DMS 273 treated with DMSO at 0.1 percent for 48 hours (cell line): ENCODE measurements around the gene SERPINA4.

Experiments
- DNase-seq: peaks from one replicate; lab custom pipeline; 2025; lab: John Stamatoyannopoulos, UW

The SERPINA4 gene

GRCh38 chr14:94542811-94543440 is 18.3 kb upstream of the SERPINA4 start:
- DNase-seq: no peak

- no peak for DNase-seq
Measured at GRCh38 chr14:94543449-94544124, 17.7 kb upstream of the SERPINA4 start.

- DNase-seq: no peak
Measured at GRCh38 chr14:94544726-94545125, 16.5 kb upstream of the SERPINA4 start.

- DNase-seq: no peak
Measured at GRCh38 chr14:94545131-94545841, 16.0 kb upstream of the SERPINA4 start.

GRCh38 chr14:94547151-94547680 is 14.0 kb upstream of the SERPINA4 start:
- DNase-seq: no peak

GRCh38 chr14:94547726-94548125 is 13.5 kb upstream of the SERPINA4 start:
- DNase-seq: no peak

GRCh38 chr14:94548131-94548998 is 12.9 kb upstream of the SERPINA4 start:
- no peak for DNase-seq

- DNase-seq: peak; percentile 1
Measured at GRCh38 chr14:94548999-94549985, 11.9 kb upstream of the SERPINA4 start.

- DNase-seq: no peak
Measured at GRCh38 chr14:94550041-94550440, 11.2 kb upstream of the SERPINA4 start.

DNA sequence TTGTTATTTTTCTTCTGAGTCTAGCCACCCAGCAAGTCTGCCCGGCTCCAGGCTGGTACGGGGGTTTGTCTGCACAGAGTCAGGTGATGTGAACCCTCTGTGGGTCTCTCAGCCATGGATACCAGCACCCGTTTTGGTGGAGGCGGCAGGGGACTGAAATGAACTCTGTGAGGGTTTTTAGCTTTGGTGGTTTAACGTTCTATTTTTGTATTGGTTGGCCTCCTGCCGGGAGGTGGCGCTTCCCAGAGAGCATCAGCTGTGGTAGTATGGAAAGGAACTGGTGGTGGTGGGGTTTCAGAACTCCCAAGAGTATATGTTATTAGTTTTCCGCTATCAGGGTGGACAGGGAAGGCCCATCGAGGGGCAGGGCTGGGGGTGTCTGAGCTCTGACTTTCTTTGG is 5.3 kb upstream of the SERPINA4 start:
- no peak for DNase-seq

GRCh38 chr14:94557327-94557726 is 3.9 kb upstream of the SERPINA4 start:
- DNase-seq: no peak

- no peak for DNase-seq
Measured at GRCh38 chr14:94558842-94559241, 2.4 kb upstream of the SERPINA4 start.

DNA sequence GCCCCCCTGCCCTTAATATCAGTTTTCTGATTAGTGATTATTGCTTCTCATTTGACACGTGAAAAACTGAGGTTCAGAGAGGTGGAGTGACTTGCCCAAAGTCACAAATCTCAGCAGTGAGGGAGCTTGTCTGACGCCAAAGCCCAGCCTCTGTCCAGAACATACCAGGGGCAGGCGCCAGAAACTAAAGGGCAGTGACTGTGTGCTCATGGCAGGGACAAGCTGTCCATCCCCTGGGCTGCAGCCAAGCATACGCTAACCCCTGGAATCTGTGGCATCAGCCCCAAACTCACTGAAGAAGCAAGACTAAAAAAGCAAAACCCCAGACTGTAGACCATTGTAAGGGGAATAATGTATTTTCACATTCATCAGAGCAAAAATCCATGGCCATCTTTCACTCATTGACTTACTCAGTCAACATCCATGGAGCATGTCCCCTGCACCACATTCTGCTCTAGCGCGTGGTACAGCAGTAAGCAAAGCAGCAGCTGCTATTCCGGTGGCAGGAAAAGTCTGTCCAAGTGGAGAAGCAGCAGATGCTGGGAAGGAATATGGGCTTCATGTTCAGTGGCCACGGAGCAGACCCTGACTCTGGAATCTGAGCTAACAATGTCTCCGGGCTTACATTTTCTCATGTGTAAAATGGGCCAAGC is 1.5 kb upstream of the SERPINA4 start:
- no peak for DNase-seq

GRCh38 chr14:94560291-94560665 is 964 bp upstream of the SERPINA4 start:
- DNase-seq: no peak

- no peak for DNase-seq
Measured at GRCh38 chr14:94561656-94562010, 391 bp downstream of the SERPINA4 start.

DNA sequence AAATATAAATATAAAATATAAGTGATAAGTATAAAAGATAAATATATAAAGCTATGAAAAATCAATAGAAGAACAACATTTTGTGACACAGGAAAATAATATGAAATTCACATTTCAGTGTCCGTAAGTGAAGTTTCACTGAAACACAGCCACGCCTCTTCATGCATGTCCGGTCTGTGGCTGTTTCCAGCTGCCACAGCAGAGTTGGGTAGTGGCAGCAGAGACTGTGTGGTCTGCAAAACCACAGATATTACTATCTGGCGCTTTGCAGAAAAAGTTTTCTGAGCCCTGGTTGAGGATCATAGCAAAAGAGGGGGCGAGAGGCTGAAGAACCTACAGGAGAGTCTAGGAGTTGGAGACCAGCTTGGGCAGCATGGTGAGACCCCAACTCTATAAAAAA is 780 bp downstream of the SERPINA4 start:
- DNase-seq: no peak

GRCh38 chr14:94562941-94563883 is 2.0 kb downstream of the SERPINA4 start:
- DNase-seq: no peak

- DNase-seq: no peak
Measured at GRCh38 chr14:94564381-94564780, 3.1 kb downstream of the SERPINA4 start.

GRCh38 chr14:94568186-94568585 is 6.9 kb downstream of the SERPINA4 start:
- no peak for DNase-seq
